ENCODE measurements around the gene SCFD2. TPM values are rescaled to one million over a fixed set of nuclear protein-coding genes. Genes with fewer than 3 reads are reported as not detected.

SCFD2 gene
- total RNA-seq, 1 experiment from 2014 or later = 12.4 TPM

DNA sequence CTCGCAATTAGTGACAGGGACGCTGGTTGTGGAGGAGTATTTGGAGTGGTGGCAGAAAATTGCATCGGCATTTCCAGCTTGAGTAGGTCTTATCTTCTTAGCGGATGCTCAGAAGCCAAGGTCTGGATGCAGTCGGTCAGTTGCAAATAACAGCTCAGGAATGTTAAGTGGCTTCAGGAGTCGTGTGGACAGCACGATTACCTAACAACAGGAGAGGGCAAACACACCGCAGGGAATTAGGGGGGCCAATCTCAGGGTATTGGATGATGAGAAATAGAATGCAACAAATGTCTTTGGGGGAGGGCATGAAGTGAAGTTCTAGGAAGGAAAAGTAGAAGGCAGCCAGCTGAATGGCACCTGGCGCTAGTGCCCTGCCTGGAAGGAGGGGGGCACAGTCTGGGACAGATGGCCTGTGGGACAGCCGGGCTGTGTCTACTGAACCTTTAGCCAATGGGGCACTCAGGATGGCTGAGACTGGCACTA is 492.0 kb downstream of the SCFD2 start:
- peak overlapping the region; percentile 31 for H3K4me3 Mint-ChIP-seq
- ChIA-PET CTCF (interaction anchor here (0.6 to 1.6 kb wide), 10 partner anchors 9 to 1360 kb away, joined by 3 to 10 read pairs (median 4); no protein-coding TSS in a partner anchor), POLR2A (interaction anchor here (0.6 to 1.7 kb wide), 7 partner anchors 11 to 285 kb away, joined by 3 to 9 read pairs (median 5); no protein-coding TSS in a partner anchor)
- H3K4me1 Mint-ChIP-seq = peaks cover 78% of the 10 kb centered on the region
- peaks cover 3% of the 10 kb centered on the region for H3K36me3 Mint-ChIP-seq
- peaks cover 8% of the 10 kb centered on the region for H3K27me3 Mint-ChIP-seq (ENCODE audit: low read depth)
- peak overlapping the region; percentile 78 for H3K27ac Mint-ChIP-seq
- ATAC-seq = peak; percentile 79
- DNase-seq (ENCODE audit: low spot score) = peak; percentile 72
- no peaks in the 10 kb centered on the region for H3K9me3 Mint-ChIP-seq
- TF ChIP-seq, protein P1, sequence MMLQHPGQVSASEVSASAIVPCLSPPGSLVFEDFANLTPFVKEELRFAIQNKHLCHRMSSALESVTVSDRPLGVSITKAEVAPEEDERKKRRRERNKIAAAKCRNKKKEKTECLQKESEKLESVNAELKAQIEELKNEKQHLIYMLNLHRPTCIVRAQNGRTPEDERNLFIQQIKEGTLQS (CRISPR knock-in tag; conservative IDR thresholded peaks at IDR 0.05) = no peak
- TF ChIP-seq, protein P2, sequence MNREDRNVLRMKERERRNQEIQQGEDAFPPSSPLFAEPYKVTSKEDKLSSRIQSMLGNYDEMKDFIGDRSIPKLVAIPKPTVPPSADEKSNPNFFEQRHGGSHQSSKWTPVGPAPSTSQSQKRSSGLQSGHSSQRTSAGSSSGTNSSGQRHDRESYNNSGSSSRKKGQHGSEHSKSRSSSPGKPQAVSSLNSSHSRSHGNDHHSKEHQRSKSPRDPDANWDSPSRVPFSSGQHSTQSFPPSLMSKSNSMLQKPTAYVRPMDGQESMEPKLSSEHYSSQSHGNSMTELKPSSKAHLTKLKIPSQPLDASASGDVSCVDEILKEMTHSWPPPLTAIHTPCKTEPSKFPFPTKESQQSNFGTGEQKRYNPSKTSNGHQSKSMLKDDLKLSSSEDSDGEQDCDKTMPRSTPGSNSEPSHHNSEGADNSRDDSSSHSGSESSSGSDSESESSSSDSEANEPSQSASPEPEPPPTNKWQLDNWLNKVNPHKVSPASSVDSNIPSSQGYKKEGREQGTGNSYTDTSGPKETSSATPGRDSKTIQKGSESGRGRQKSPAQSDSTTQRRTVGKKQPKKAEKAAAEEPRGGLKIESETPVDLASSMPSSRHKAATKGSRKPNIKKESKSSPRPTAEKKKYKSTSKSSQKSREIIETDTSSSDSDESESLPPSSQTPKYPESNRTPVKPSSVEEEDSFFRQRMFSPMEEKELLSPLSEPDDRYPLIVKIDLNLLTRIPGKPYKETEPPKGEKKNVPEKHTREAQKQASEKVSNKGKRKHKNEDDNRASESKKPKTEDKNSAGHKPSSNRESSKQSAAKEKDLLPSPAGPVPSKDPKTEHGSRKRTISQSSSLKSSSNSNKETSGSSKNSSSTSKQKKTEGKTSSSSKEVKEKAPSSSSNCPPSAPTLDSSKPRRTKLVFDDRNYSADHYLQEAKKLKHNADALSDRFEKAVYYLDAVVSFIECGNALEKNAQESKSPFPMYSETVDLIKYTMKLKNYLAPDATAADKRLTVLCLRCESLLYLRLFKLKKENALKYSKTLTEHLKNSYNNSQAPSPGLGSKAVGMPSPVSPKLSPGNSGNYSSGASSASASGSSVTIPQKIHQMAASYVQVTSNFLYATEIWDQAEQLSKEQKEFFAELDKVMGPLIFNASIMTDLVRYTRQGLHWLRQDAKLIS (CRISPR knock-in tag; IDR thresholded peaks at IDR 0.05; ENCODE audit: borderline replicate concordance) = no peak
- TF ChIP-seq TEAD1 (CRISPR knock-in tag; IDR thresholded peaks at IDR 0.05) (peak; percentile 98), NFE2L1 (CRISPR knock-in tag; IDR thresholded peaks at IDR 0.05) (no peak), MYBL2 (CRISPR knock-in tag; IDR thresholded peaks at IDR 0.05) (no peak), ZNF423 (CRISPR knock-in tag; IDR thresholded peaks at IDR 0.05) (0 out of 2 replicates have a peak, but pooled peaks have one; percentile 4), CREM (CRISPR knock-in tag; IDR thresholded peaks at IDR 0.05) (no peak), ZNF121 (CRISPR knock-in tag; IDR thresholded peaks at IDR 0.05) (peak; percentile 83), JAZF1 (CRISPR knock-in tag; IDR thresholded peaks at IDR 0.05) (no peak), EMX1 (CRISPR knock-in tag; IDR thresholded peaks at IDR 0.05) (no peak), TP53 (CRISPR knock-in tag; IDR thresholded peaks at IDR 0.05) (no peak), ETV6 (CRISPR knock-in tag; IDR thresholded peaks at IDR 0.05) (peak; percentile 79; the same call in 1 of the 2 replicates), IRF2 (CRISPR knock-in tag; IDR thresholded peaks at IDR 0.05; ENCODE audit: borderline replicate concordance, low read depth) (no peak)
- TF ChIP-seq, protein P3, sequence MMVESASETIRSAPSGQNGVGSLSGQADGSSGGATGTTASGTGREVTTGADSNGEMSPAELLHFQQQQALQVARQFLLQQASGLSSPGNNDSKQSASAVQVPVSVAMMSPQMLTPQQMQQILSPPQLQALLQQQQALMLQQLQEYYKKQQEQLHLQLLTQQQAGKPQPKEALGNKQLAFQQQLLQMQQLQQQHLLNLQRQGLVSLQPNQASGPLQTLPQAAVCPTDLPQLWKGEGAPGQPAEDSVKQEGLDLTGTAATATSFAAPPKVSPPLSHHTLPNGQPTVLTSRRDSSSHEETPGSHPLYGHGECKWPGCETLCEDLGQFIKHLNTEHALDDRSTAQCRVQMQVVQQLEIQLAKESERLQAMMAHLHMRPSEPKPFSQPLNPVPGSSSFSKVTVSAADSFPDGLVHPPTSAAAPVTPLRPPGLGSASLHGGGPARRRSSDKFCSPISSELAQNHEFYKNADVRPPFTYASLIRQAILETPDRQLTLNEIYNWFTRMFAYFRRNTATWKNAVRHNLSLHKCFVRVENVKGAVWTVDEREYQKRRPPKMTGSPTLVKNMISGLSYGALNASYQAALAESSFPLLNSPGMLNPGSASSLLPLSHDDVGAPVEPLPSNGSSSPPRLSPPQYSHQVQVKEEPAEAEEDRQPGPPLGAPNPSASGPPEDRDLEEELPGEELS (CRISPR knock-in tag; IDR thresholded peaks at IDR 0.05) = peak; percentile 55; the same call in 1 of the 2 replicates
- TF ChIP-seq, protein P4, sequence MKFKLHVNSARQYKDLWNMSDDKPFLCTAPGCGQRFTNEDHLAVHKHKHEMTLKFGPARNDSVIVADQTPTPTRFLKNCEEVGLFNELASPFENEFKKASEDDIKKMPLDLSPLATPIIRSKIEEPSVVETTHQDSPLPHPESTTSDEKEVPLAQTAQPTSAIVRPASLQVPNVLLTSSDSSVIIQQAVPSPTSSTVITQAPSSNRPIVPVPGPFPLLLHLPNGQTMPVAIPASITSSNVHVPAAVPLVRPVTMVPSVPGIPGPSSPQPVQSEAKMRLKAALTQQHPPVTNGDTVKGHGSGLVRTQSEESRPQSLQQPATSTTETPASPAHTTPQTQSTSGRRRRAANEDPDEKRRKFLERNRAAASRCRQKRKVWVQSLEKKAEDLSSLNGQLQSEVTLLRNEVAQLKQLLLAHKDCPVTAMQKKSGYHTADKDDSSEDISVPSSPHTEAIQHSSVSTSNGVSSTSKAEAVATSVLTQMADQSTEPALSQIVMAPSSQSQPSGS (CRISPR knock-in tag; IDR thresholded peaks at IDR 0.05; ENCODE audit: borderline replicate concordance, low read depth) = no peak
- TF ChIP-seq, protein P5, sequence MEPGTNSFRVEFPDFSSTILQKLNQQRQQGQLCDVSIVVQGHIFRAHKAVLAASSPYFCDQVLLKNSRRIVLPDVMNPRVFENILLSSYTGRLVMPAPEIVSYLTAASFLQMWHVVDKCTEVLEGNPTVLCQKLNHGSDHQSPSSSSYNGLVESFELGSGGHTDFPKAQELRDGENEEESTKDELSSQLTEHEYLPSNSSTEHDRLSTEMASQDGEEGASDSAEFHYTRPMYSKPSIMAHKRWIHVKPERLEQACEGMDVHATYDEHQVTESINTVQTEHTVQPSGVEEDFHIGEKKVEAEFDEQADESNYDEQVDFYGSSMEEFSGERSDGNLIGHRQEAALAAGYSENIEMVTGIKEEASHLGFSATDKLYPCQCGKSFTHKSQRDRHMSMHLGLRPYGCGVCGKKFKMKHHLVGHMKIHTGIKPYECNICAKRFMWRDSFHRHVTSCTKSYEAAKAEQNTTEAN (CRISPR knock-in tag; IDR thresholded peaks at IDR 0.05) = no peak
- TF ChIP-seq, protein P6, sequence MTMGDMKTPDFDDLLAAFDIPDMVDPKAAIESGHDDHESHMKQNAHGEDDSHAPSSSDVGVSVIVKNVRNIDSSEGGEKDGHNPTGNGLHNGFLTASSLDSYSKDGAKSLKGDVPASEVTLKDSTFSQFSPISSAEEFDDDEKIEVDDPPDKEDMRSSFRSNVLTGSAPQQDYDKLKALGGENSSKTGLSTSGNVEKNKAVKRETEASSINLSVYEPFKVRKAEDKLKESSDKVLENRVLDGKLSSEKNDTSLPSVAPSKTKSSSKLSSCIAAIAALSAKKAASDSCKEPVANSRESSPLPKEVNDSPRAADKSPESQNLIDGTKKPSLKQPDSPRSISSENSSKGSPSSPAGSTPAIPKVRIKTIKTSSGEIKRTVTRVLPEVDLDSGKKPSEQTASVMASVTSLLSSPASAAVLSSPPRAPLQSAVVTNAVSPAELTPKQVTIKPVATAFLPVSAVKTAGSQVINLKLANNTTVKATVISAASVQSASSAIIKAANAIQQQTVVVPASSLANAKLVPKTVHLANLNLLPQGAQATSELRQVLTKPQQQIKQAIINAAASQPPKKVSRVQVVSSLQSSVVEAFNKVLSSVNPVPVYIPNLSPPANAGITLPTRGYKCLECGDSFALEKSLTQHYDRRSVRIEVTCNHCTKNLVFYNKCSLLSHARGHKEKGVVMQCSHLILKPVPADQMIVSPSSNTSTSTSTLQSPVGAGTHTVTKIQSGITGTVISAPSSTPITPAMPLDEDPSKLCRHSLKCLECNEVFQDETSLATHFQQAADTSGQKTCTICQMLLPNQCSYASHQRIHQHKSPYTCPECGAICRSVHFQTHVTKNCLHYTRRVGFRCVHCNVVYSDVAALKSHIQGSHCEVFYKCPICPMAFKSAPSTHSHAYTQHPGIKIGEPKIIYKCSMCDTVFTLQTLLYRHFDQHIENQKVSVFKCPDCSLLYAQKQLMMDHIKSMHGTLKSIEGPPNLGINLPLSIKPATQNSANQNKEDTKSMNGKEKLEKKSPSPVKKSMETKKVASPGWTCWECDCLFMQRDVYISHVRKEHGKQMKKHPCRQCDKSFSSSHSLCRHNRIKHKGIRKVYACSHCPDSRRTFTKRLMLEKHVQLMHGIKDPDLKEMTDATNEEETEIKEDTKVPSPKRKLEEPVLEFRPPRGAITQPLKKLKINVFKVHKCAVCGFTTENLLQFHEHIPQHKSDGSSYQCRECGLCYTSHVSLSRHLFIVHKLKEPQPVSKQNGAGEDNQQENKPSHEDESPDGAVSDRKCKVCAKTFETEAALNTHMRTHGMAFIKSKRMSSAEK (CRISPR knock-in tag; IDR thresholded peaks at IDR 0.05; ENCODE audit: borderline replicate concordance) = peak; percentile 72; the same call in 1 of the 2 replicates
- TF ChIP-seq, protein P7, sequence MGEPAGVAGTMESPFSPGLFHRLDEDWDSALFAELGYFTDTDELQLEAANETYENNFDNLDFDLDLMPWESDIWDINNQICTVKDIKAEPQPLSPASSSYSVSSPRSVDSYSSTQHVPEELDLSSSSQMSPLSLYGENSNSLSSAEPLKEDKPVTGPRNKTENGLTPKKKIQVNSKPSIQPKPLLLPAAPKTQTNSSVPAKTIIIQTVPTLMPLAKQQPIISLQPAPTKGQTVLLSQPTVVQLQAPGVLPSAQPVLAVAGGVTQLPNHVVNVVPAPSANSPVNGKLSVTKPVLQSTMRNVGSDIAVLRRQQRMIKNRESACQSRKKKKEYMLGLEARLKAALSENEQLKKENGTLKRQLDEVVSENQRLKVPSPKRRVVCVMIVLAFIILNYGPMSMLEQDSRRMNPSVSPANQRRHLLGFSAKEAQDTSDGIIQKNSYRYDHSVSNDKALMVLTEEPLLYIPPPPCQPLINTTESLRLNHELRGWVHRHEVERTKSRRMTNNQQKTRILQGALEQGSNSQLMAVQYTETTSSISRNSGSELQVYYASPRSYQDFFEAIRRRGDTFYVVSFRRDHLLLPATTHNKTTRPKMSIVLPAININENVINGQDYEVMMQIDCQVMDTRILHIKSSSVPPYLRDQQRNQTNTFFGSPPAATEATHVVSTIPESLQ (CRISPR knock-in tag; IDR thresholded peaks at IDR 0.05) = no peak
- TF ChIP-seq, protein P8, sequence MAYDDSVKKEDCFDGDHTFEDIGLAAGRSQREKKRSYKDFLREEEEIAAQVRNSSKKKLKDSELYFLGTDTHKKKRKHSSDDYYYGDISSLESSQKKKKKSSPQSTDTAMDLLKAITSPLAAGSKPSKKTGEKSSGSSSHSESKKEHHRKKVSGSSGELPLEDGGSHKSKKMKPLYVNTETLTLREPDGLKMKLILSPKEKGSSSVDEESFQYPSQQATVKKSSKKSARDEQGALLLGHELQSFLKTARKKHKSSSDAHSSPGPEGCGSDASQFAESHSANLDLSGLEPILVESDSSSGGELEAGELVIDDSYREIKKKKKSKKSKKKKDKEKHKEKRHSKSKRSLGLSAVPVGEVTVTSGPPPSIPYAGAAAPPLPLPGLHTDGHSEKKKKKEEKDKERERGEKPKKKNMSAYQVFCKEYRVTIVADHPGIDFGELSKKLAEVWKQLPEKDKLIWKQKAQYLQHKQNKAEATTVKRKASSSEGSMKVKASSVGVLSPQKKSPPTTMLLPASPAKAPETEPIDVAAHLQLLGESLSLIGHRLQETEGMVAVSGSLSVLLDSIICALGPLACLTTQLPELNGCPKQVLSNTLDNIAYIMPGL (CRISPR knock-in tag; IDR thresholded peaks at IDR 0.05) = no peak
- TF ChIP-seq, protein P9, sequence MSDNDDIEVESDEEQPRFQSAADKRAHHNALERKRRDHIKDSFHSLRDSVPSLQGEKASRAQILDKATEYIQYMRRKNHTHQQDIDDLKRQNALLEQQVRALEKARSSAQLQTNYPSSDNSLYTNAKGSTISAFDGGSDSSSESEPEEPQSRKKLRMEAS (CRISPR knock-in tag; IDR thresholded peaks at IDR 0.05) = peak; percentile 34; the same call in 1 of the 2 replicates

All from WTC11 (cell line).